ENCODE measurements around the gene RASSF7.

GRCh38 chr11:539971-540481, 20.7 kb upstream of the RASSF7 start:
- TF ChIP-seq CTCF (IDR thresholded peaks at IDR 0.05): no peak
- TF ChIP-seq EP300 (IDR thresholded peaks at IDR 0.05): no peak
